Measurements from ENCODE around the gene IRF9.

GRCh38 chr14:24176599-24176998 is 15.5 kb downstream of the IRF9 start:
- TF ChIP-seq CTCF (IDR thresholded peaks at IDR 0.05) (no peak), POLR2A (IDR thresholded peaks at IDR 0.05) (no peak), POLR2AphosphoS5 (IDR thresholded peaks at IDR 0.05) (no peak)
